Endodermal cell (in vitro differentiated cells): ENCODE measurements around the gene PAH. TPM values are rescaled to one million over a fixed set of nuclear protein-coding genes. Genes with fewer than 3 reads are reported as not detected.

Source experiments
- DNase-seq: peaks from one replicate; pipeline ENCODE4 v3.0.0-alpha.2; 2017
- H3K27ac ChIP-seq: 2 replicates; pipeline ENCODE4 v1.5.1; 2013; ENCODE audit warnings: mild to moderate bottlenecking, low read depth, low read length, moderate library complexity
- H3K27me3 ChIP-seq: 2 replicates; pipeline ENCODE4 v1.6.1; 2013; ENCODE audit warnings: mild to moderate bottlenecking, low read length, moderate library complexity; ENCODE audit not compliant: insufficient read depth, control insufficient read depth, poor library complexity, severe bottlenecking
- H3K36me3 ChIP-seq: 2 replicates; pipeline ENCODE4 v1.7.0; 2013; ENCODE audit warnings: mild to moderate bottlenecking, low read length, moderate library complexity; ENCODE audit not compliant: control insufficient read depth, insufficient read depth
- H3K4me1 ChIP-seq: one replicate; pipeline ENCODE4 v1.7.0; 2013; ENCODE audit warnings: low read length; ENCODE audit not compliant: control insufficient read depth, insufficient read depth
- H3K4me3 ChIP-seq: 2 replicates; pipeline ENCODE4 v1.5.1; 2013; ENCODE audit warnings: mild to moderate bottlenecking, low read length, moderate library complexity
- H3K9ac ChIP-seq: 2 replicates; pipeline ENCODE4 v1.6.1; 2013; ENCODE audit warnings: mild to moderate bottlenecking, low read length, moderate library complexity; ENCODE audit not compliant: poor library complexity, severe bottlenecking; ENCODE audit errors: extremely low read depth
- H3K9me3 ChIP-seq: 2 replicates; pipeline ENCODE4 v1.6.1; 2013; ENCODE audit warnings: mild to moderate bottlenecking, low read length, moderate library complexity; ENCODE audit not compliant: control insufficient read depth
- H3K27ac Mint-ChIP-seq: 2 replicates; pipeline ENCODE4 v1.8.0; 2020; ENCODE audit warnings: mixed read lengths
- H3K27me3 Mint-ChIP-seq: 2 replicates; pipeline ENCODE4 v1.8.0; 2021; ENCODE audit warnings: mild to moderate bottlenecking, mixed read lengths; ENCODE audit not compliant: insufficient read depth
- H3K36me3 Mint-ChIP-seq: 2 replicates; pipeline ENCODE4 v1.8.0; 2020; ENCODE audit warnings: low read depth, mixed read lengths
- H3K4me1 Mint-ChIP-seq: 2 replicates; pipeline ENCODE4 v1.8.0; 2020; ENCODE audit warnings: mixed read lengths
- H3K4me3 Mint-ChIP-seq: 2 replicates; pipeline ENCODE4 v1.8.0; 2020; ENCODE audit warnings: mild to moderate bottlenecking, moderate library complexity, mixed read lengths
- H3K9me3 Mint-ChIP-seq: 2 replicates; pipeline ENCODE4 v1.8.0; 2020; ENCODE audit warnings: mild to moderate bottlenecking, mixed read lengths
- CTCF ChIP-seq: fragments of 200-600 bp; sonication (generic); conservative IDR thresholded peaks from 2 replicates; pipeline ENCODE4 v1.5.0; 2021; ENCODE audit warnings: antibody characterized with exemption, mild to moderate bottlenecking
- WGBS, 2 experiments: methylation state at CpG; one replicate each; pipeline versions ENCODE4 v1.1.5 to v1.1.7; 2013; ENCODE audit warnings: missing lambda C conversion rate in 2 of 2, mixed read lengths in 1 of 2; ENCODE audit not compliant: insufficient coverage in 1 of 2, insufficient read length in 1 of 2; 5-methylcytosine and 5-hydroxymethylcytosine counted together
- total RNA-seq, 2 donors: library from RNA; stranded (reverse); fragmentation: NEBNext Ultra II Directional in 1 of 2; extraction: Animal tissue kit (Norgen Biotek cat#: 25700) in 1 of 2; gene quantifications; 2 replicates in 1 of 2; 3 replicates in 1 of 2; pipeline ENCODE4 v1.2.1, GENCODE V29; 2021

The PAH gene
- total RNA-seq, 2 donors from 2014 or later = 1.5 to 1.9 TPM

GRCh38 chr12:102808412-102808811 is 108.6 kb downstream of the PAH start:
- H3K9me3 ChIP-seq = no peaks in the 10 kb centered on the region
- H3K36me3 Mint-ChIP-seq = no peaks in the 10 kb centered on the region
- H3K4me3 Mint-ChIP-seq = no peak overlapping the region
- H3K27ac Mint-ChIP-seq = no peak overlapping the region
- 89 to 94% methylated on average over 2 to 3 of the region's 3 CpGs for WGBS, 2 experiments
- no peak for TF ChIP-seq CTCF
- no peak overlapping the region for H3K4me3 ChIP-seq
- H3K27ac ChIP-seq = no peak overlapping the region
- H3K27me3 Mint-ChIP-seq = peaks cover 1% of the 10 kb centered on the region
- DNase-seq = no peak
- H3K36me3 ChIP-seq = no peaks in the 10 kb centered on the region
- no peaks in the 10 kb centered on the region for H3K9me3 Mint-ChIP-seq
- H3K27me3 ChIP-seq = peaks cover 5% of the 10 kb centered on the region
- no peaks in the 10 kb centered on the region for H3K4me1 ChIP-seq
- no peaks in the 10 kb centered on the region for H3K4me1 Mint-ChIP-seq
- H3K9ac ChIP-seq = no peak overlapping the region

- no peak for TF ChIP-seq CTCF
- H3K9ac ChIP-seq = no peak overlapping the region
- H3K9me3 Mint-ChIP-seq = no peaks in the 10 kb centered on the region
- H3K4me1 Mint-ChIP-seq = no peaks in the 10 kb centered on the region
- H3K36me3 ChIP-seq = no peaks in the 10 kb centered on the region
- no peaks in the 10 kb centered on the region for H3K27me3 ChIP-seq
- 85 to 86% methylated on average over 2 of the region's 2 CpGs for WGBS, 2 experiments
- no peaks in the 10 kb centered on the region for H3K36me3 Mint-ChIP-seq
- H3K4me3 Mint-ChIP-seq = no peak overlapping the region
- H3K9me3 ChIP-seq = no peaks in the 10 kb centered on the region
- H3K4me3 ChIP-seq = no peak overlapping the region
- no peaks in the 10 kb centered on the region for H3K27me3 Mint-ChIP-seq
- H3K27ac ChIP-seq = no peak overlapping the region
- H3K4me1 ChIP-seq = no peaks in the 10 kb centered on the region
- no peak overlapping the region for H3K27ac Mint-ChIP-seq
- peak; percentile 63 for DNase-seq
These were observed 110.5 kb downstream of the PAH start for GRCh38 chr12:102806592-102806991.

GRCh38 chr12:102806110-102806509 is 110.9 kb downstream of the PAH start:
- Mint-ChIP-seq H3K27ac (no peak overlapping the region), H3K9me3 (no peaks in the 10 kb centered on the region), H3K4me1 (no peaks in the 10 kb centered on the region), H3K36me3 (no peaks in the 10 kb centered on the region), H3K27me3 (no peaks in the 10 kb centered on the region), H3K4me3 (no peak overlapping the region)
- H3K27ac ChIP-seq = no peak overlapping the region
- H3K4me1 ChIP-seq = no peaks in the 10 kb centered on the region
- 59% methylated on average over 3 of the region's 3 CpGs; no CpG with 5 or more reads in 1 of the 2 experiments for WGBS, 2 experiments
- H3K4me3 ChIP-seq = no peak overlapping the region
- no peaks in the 10 kb centered on the region for H3K36me3 ChIP-seq
- TF ChIP-seq CTCF = no peak
- H3K9ac ChIP-seq = no peak overlapping the region
- peak; percentile 48 for DNase-seq
- H3K9me3 ChIP-seq = no peaks in the 10 kb centered on the region
- no peaks in the 10 kb centered on the region for H3K27me3 ChIP-seq
